ENCODE measurements around the gene CELF6.

DNA sequence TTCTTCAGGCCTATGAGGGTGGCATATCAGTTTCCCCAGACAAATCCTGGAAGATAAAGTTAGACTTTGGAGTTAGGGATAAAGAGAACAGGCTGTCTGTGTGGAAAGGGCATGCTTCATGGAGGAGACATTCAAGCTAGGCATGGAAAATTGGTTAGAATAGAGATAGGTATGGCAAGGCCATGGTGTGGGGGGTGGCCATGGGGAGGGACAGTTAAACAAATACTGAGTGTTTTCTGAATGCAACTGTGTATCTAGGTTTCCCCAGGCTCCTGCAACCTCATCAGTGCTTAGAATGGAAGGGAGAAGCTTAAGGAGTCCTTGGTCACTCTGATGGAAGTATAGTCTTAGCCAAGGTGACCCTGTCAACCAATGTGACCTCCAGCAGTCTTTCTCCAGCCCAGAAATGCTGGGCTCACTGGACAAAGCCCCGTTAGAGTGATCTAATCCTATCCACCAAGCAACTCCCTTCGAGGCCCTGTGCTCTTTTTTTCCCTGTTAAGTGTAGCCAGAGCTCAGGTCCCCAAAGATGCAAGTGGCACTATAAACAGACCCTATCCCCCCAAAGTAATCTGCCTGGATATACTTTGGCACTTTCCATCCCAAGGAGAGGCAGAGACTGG, 83.5 kb downstream of the CELF6 start:
- no peak for TF ChIP-seq RFX5 (IDR thresholded peaks at IDR 0.05; ENCODE audit: low read length)
- TF ChIP-seq, protein P1, sequence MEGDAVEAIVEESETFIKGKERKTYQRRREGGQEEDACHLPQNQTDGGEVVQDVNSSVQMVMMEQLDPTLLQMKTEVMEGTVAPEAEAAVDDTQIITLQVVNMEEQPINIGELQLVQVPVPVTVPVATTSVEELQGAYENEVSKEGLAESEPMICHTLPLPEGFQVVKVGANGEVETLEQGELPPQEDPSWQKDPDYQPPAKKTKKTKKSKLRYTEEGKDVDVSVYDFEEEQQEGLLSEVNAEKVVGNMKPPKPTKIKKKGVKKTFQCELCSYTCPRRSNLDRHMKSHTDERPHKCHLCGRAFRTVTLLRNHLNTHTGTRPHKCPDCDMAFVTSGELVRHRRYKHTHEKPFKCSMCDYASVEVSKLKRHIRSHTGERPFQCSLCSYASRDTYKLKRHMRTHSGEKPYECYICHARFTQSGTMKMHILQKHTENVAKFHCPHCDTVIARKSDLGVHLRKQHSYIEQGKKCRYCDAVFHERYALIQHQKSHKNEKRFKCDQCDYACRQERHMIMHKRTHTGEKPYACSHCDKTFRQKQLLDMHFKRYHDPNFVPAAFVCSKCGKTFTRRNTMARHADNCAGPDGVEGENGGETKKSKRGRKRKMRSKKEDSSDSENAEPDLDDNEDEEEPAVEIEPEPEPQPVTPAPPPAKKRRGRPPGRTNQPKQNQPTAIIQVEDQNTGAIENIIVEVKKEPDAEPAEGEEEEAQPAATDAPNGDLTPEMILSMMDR (IDR thresholded peaks at IDR 0.05), result no peak
- no peak for TF ChIP-seq RAD21 (IDR thresholded peaks at IDR 0.05; ENCODE audit: low read length)
- no peak for TF ChIP-seq POLR2AphosphoS5 (IDR thresholded peaks at IDR 0.05; ENCODE audit: low read depth, low read length)
- no peak for TF ChIP-seq CHD2 (IDR thresholded peaks at IDR 0.05; ENCODE audit: low read length, partially characterized antibody)
- no peak for TF ChIP-seq MEF2A (IDR thresholded peaks at IDR 0.05; ENCODE audit: borderline replicate concordance, low read depth)
- TF ChIP-seq EZH2phosphoT487 (IDR thresholded peaks at IDR 0.05; ENCODE audit: borderline replicate concordance, low read depth), result no peak
- TF ChIP-seq YY1 (IDR thresholded peaks at IDR 0.05; ENCODE audit: low read depth), result no peak
